ENCODE data around the gene HDAC6. TPM values are rescaled to one million over a fixed set of nuclear protein-coding genes. Genes with fewer than 3 reads are reported as not detected.

The HDAC6 gene
- total RNA-seq, 1 donor from 2014 or later, result 157 TPM

DNA sequence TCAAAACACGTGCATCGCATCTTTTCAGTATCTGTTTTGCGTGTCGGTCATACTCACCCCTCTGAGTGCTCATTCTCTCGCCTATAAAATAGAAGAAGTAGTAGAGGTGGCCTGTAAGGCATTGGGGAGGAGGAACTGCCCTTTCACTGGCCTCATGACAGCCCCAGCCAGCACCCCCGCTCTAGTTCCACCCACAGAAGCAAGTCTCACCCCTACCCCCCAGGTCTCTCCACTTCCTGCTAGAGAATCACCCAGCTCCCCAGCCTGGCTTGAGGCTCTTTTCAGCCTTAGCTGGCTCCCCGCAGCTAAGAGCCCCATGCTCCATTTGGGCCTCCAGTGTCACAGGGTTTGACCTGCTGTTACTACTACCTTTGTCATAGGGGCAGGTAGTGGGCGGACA is 11.8 kb downstream of the HDAC6 start:
- Histone ChIP-seq H3K27me3 (no peaks in the 10 kb centered on the region), H3K4me1 (no peaks in the 10 kb centered on the region), H3K36me3 (peaks cover 16 to 40% of the 10 kb centered on the region in 2 donors), H3K4me3 (no peak overlapping the region), H3K27ac (no peak overlapping the region), H3K9me3 (no peaks in the 10 kb centered on the region)
- no peak for DNase-seq (ENCODE audit: low spot score in 2 of 2)
- intact Hi-C loops (cut with DNase I), result no loop called here
- TF ChIP-seq, protein P1, sequence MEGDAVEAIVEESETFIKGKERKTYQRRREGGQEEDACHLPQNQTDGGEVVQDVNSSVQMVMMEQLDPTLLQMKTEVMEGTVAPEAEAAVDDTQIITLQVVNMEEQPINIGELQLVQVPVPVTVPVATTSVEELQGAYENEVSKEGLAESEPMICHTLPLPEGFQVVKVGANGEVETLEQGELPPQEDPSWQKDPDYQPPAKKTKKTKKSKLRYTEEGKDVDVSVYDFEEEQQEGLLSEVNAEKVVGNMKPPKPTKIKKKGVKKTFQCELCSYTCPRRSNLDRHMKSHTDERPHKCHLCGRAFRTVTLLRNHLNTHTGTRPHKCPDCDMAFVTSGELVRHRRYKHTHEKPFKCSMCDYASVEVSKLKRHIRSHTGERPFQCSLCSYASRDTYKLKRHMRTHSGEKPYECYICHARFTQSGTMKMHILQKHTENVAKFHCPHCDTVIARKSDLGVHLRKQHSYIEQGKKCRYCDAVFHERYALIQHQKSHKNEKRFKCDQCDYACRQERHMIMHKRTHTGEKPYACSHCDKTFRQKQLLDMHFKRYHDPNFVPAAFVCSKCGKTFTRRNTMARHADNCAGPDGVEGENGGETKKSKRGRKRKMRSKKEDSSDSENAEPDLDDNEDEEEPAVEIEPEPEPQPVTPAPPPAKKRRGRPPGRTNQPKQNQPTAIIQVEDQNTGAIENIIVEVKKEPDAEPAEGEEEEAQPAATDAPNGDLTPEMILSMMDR (IDR thresholded peaks at IDR 0.05), result no peak

DNA sequence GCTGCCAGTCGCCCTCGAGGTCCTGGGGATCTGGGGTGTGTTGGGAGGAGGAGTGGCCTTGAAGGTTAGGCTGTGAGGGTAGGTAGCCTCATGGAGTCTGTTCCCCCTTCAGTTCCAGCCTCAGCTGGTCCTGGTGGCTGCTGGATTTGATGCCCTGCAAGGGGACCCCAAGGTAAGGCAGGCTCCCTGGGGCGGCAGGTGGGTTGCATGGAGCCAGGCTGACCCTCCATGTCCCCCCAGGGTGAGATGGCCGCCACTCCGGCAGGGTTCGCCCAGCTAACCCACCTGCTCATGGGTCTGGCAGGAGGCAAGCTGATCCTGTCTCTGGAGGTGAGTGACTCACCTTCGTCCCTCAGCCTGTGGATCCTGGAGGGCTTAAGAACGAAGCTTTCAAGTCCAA is 12.9 kb downstream of the HDAC6 start:
- no peaks in the 10 kb centered on the region for H3K27me3 ChIP-seq
- H3K36me3 ChIP-seq, result peaks cover 16 to 43% of the 10 kb centered on the region in 2 donors
- H3K27ac ChIP-seq, result no peak overlapping the region
- intact Hi-C loops (cut with DNase I), result no loop called here
- DNase-seq (ENCODE audit: low spot score in 2 of 2), result no peak
- no peaks in the 10 kb centered on the region for H3K4me1 ChIP-seq
- H3K9me3 ChIP-seq, result no peaks in the 10 kb centered on the region
- TF ChIP-seq, protein P1 (IDR thresholded peaks at IDR 0.05), result no peak
- H3K4me3 ChIP-seq, result no peak overlapping the region

DNA sequence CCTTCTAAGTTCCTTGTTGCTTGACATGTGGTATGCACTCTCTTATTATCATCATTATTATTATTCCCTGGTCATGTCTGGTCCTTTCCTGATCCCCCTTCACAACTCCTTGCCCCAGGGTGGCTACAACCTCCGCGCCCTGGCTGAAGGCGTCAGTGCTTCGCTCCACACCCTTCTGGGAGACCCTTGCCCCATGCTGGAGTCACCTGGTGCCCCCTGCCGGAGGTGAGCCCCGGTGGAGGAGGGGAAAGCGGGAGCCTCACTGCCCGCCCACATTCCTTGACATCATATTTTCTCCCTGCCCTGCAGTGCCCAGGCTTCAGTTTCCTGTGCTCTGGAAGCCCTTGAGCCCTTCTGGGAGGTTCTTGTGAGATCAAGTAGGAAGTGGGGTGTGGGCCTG is 13.4 kb downstream of the HDAC6 start:
- H3K27me3 ChIP-seq, result no peaks in the 10 kb centered on the region
- no peak overlapping the region for H3K4me3 ChIP-seq
- H3K4me1 ChIP-seq, result no peaks in the 10 kb centered on the region
- no peaks in the 10 kb centered on the region for H3K9me3 ChIP-seq
- H3K36me3 ChIP-seq, result peaks cover 19 to 43% of the 10 kb centered on the region in 2 donors
- no peak overlapping the region for H3K27ac ChIP-seq
- DNase-seq (ENCODE audit: low spot score in 2 of 2), result no peak
- intact Hi-C loops (cut with DNase I), result no loop called here
- TF ChIP-seq, protein P1 (IDR thresholded peaks at IDR 0.05), result no peak

DNA sequence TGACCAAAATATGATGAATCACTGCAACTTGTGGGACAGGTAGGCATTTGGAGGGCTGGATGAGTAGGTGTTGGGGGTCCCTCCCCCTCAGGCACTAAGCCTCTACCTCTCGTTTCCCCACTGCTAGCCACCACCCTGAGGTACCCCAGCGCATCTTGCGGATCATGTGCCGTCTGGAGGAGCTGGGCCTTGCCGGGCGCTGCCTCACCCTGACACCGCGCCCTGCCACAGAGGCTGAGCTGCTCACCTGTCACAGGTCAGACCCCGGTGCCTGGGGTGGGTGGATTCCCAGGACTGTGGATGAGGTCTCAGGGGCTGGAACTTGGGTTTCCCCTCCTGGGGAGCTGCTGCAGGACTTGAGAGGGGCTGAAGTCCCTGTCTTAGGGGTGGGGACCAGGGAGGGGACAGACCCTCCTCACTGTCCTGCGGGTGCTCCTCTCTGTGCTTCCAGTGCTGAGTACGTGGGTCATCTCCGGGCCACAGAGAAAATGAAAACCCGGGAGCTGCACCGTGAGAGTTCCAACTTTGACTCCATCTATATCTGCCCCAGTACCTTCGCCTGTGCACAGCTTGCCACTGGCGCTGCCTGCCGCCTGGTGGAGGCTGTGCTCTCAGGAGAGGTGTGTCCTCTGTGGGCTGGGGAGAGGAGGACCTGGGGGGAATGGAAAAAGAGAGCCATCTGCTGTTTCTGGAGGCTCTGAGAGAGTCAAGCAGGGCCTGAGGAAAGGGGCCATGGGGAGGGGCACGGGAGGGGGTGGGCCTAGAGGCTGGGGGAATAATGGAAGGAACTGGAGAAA is 14.3 kb downstream of the HDAC6 start:
- Histone ChIP-seq H3K27me3 (no peaks in the 10 kb centered on the region), H3K4me1 (no peaks in the 10 kb centered on the region), H3K9me3 (no peaks in the 10 kb centered on the region), H3K27ac (no peak overlapping the region), H3K36me3 (peaks cover 19 to 42% of the 10 kb centered on the region in 2 donors), H3K4me3 (no peak overlapping the region)
- DNase-seq (ENCODE audit: low spot score in 2 of 2), result no peak
- TF ChIP-seq, protein P1 (IDR thresholded peaks at IDR 0.05), result no peak
- intact Hi-C loops (cut with DNase I), result no loop called here

DNA sequence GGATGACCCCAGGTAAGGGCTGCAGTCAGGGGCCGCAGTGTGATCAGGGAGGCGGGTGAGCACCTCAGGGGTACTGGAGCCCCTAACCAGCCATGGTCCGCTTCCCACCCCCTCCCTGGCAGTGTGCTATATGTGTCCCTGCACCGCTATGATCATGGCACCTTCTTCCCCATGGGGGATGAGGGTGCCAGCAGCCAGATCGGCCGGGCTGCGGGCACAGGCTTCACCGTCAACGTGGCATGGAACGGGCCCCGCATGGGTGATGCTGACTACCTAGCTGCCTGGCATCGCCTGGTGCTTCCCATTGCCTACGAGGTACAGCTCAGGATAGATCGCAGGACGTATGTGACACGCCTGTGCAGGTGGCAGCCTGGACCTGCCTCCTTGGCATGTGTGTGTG is 16.2 kb downstream of the HDAC6 start:
- Histone ChIP-seq H3K27ac (no peak overlapping the region), H3K36me3 (peaks cover 19 to 47% of the 10 kb centered on the region in 2 donors), H3K4me3 (no peak overlapping the region), H3K4me1 (no peaks in the 10 kb centered on the region), H3K27me3 (no peaks in the 10 kb centered on the region), H3K9me3 (no peaks in the 10 kb centered on the region)
- DNase-seq (ENCODE audit: low spot score in 2 of 2), result no peak
- intact Hi-C loops (cut with DNase I), result no loop called here
- TF ChIP-seq, protein P1 (IDR thresholded peaks at IDR 0.05), result no peak
